ENCODE results near the gene CELF3.
"Not testable (repeated sequence)": the region's sequence is repeated elsewhere in the genome, so short reads cannot be mapped to it uniquely, and the experiment has no call there.

Gene CELF3

GRCh38 chr1:151716771-151717631, at the start of gene CELF3:
Gene CELF3, minus strand, starts transcription at chr1:151716803. Its CDS starts 783 bp downstream, at chr1:151716020.
- no peak for DNase-seq (ENCODE audit: low read depth in 2 of 3, low spot score in 1 of 3)

- no peak for DNase-seq (ENCODE audit: low read depth in 2 of 3, low spot score in 1 of 3)
Observed at GRCh38 chr1:151763990-151764389, 47.4 kb upstream of the CELF3 start.

- peak; percentile 80 to 84 (median 83) for DNase-seq (ENCODE audit: low read depth in 2 of 3, low spot score in 1 of 3)
Observed at GRCh38 chr1:151762941-151763921, 46.6 kb upstream of the CELF3 start, which contains the start of gene MRPL9. Gene MRPL9, minus strand, starts transcription at chr1:151763496. Its CDS starts 17 bp downstream, at chr1:151763479.

GRCh38 chr1:151760597-151761385, 44.2 kb upstream of the CELF3 start:
- no peak for DNase-seq (ENCODE audit: low read depth in 2 of 3, low spot score in 1 of 3)

- DNase-seq (ENCODE audit: low read depth in 2 of 3, low spot score in 1 of 3) = no peak
Observed at GRCh38 chr1:151759241-151759640, 42.6 kb upstream of the CELF3 start.

GRCh38 chr1:151756291-151756690, 39.7 kb upstream of the CELF3 start:
- no peak for DNase-seq (ENCODE audit: low read depth in 2 of 3, low spot score in 1 of 3)

- DNase-seq (ENCODE audit: low read depth in 2 of 3, low spot score in 1 of 3) = no peak
Observed at GRCh38 chr1:151741516-151741915, 24.9 kb upstream of the CELF3 start.

GRCh38 chr1:151739590-151740355, 23.2 kb upstream of the CELF3 start:
- DNase-seq (ENCODE audit: low read depth in 2 of 3, low spot score in 1 of 3) = no peak

GRCh38 chr1:151737479-151737878, 20.9 kb upstream of the CELF3 start:
- no peak for DNase-seq (ENCODE audit: low read depth in 2 of 3, low spot score in 1 of 3)

- DNase-seq (ENCODE audit: low read depth in 2 of 3, low spot score in 1 of 3) = no peak
Observed at GRCh38 chr1:151737026-151737425, 20.4 kb upstream of the CELF3 start.

GRCh38 chr1:151733995-151734394, 17.4 kb upstream of the CELF3 start:
- not testable (repeated sequence) for DNase-seq (ENCODE audit: low read depth in 2 of 3, low spot score in 1 of 3)

GRCh38 chr1:151733126-151733525, 16.5 kb upstream of the CELF3 start:
- DNase-seq (ENCODE audit: low read depth in 2 of 3, low spot score in 1 of 3) = no peak

- DNase-seq (ENCODE audit: low read depth in 2 of 3, low spot score in 1 of 3) = no peak
Observed at GRCh38 chr1:151729966-151730291, 13.3 kb upstream of the CELF3 start.

- DNase-seq (ENCODE audit: low read depth in 2 of 3, low spot score in 1 of 3) = no peak
Observed at GRCh38 chr1:151729157-151729965, 12.8 kb upstream of the CELF3 start.

- no peak for DNase-seq (ENCODE audit: low read depth in 2 of 3, low spot score in 1 of 3)
Observed at GRCh38 chr1:151728151-151729054, 11.8 kb upstream of the CELF3 start.

- DNase-seq (ENCODE audit: low read depth in 2 of 3, low spot score in 1 of 3) = no peak
Observed at GRCh38 chr1:151723726-151724370, 7.2 kb upstream of the CELF3 start.

- no peak for DNase-seq (ENCODE audit: low read depth in 2 of 3, low spot score in 1 of 3)
Observed at GRCh38 chr1:151721788-151722510, 5.3 kb upstream of the CELF3 start.
